Spleen (tissue), 3 donors: ENCODE data around the gene PRAF2.

Source experiments
- POLR2A ChIP-seq, 3 donors: fragments of 450-650 bp; IDR thresholded peaks; one replicate each; pipeline ENCODE4 v1.5.1; 2017; ENCODE audit warnings: antibody characterized with exemption in 3 of 3, mild to moderate bottlenecking in 1 of 3
- POLR2AphosphoS5 ChIP-seq, 3 donors: sonication (generic); formaldehyde crosslinking; IDR thresholded peaks; one replicate each; pipeline ENCODE4 v1.5.1; 2017; ENCODE audit warnings: antibody characterized with exemption in 3 of 3

DNA sequence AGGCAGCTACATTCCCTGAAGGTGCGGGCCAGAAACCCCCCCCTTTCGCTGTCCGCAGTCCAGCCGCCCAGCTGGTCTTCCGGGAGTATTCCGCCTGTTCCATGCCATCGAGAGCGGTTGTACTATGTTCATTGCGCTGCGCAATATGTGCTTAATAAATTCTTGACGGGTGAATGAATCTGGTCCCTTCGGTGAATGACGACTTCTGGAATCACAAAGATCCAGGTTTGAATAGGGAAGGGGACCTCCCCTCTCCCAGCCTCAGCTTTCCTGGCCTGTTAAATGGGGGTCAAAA, 29.9 kb downstream of the PRAF2 start:
- TF ChIP-seq POLR2A (IDR thresholded peaks at IDR 0.05), result no peak
- no peak for TF ChIP-seq POLR2AphosphoS5 (IDR thresholded peaks at IDR 0.05)
